NCI-H1930 (cell line): Measurements from ENCODE around the gene PCDHGA9.
"Not testable (repeated sequence)": the region's sequence is repeated elsewhere in the genome, so short reads cannot be mapped to it uniquely, and the experiment has no call there.

Source experiments
- DNase-seq, 2 experiments: peaks; one replicate each; lab custom pipeline; 2025; lab: John Stamatoyannopoulos, UW

The PCDHGA9 gene

DNA sequence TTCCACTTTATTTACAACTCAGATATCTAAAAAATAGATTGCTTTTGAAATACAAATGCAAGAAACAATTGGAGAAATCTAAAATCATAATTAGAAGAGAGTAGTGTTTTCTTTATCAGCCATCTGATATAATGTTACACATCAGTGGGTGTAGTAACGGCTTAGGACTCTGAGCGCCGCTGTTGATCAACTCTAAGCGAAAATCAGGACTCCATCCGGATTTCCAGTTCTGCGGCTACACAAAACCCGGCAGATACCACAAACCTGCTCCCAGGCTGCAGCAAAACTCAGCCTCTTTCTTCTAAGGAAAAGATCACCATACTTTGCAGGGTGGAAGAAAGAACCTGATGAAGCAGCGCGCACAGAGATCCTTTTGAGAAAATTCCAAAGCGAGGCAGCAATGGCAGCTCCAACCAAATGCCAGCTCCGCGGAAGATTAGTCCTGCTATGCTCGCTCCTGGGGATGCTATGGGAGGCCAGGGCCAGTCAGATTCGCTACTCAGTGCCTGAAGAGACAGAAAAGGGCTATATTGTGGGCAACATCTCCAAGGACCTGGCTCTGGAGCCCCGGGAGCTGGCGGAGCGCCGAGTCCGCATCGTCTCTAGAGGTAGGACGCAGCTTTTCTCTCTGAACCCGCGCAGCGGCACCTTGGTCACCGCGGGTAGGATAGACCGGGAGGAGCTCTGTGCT, at the start of gene PCDHGA9:
Gene PCDHGA9 (plus strand): TSS at position 226 of the 691 bp plus-strand sequence. CDS start 175 bp downstream, at position 401.
- no peak for DNase-seq

DNA sequence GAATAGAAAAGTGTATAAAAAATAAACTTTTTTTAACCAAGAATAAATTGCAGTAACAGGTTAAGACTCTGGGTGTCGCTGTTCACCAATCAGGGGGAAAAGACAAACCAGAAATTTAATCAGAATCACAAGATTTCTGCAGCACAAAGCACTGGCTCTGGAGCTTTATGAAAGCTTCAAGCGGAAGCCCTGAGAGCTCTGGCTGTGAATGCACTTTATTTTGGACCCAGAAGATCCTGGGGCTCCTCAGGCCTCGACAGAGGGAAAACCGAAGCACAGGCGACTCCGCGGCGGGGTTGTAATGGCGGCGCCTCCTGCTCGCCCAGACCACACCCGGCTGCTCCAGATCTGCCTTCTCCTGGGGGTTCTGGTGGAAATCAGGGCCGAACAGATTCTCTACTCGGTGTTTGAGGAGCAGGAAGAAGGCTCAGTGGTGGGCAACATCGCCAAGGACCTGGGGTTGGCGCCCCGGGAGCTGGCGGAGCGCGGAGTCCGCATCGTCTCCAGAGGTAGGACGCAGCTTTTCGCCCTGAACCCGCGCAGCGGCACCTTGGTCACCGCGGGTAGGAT, 47.6 kb upstream of the PCDHGA9 start, which contains the start of gene PCDHGA4:
Gene PCDHGA4 (plus strand): TSS at position 122 of the 570 bp plus-strand sequence. CDS start 87 bp downstream, at position 209.
- DNase-seq = no peak

DNA sequence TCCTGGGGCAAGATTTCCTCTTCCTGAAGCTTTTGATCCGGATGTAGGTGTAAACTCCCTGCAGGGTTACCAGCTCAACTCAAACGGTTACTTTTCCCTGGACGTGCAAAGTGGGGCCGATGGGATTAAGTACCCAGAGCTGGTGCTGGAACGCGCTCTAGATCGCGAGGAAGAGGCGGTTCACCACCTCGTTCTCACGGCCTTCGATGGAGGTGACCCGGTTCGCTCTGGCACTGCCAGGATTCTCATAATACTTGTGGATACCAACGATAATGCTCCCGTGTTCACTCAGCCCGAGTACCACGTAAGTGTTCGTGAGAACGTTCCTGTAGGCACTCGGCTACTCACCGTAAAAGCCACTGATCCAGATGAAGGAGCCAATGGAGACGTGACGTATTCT, 46.9 kb upstream of the PCDHGA9 start:
- DNase-seq = no peak

DNA sequence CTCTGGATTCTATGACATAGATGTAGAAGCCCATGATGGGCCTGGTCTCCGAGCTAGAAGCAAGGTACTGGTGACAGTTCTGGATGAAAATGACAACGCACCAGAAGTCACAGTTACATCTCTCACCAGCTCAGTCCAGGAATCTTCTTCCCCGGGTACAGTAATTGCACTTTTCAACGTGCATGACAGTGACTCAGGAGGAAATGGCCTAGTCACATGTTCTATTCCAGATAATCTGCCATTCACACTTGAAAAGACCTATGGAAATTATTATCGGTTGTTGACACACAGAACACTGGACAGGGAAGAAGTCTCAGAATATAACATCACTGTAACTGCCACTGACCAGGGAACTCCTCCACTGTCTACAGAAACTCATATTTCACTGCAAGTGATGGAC, 46.4 kb upstream of the PCDHGA9 start:
- no peak for DNase-seq

DNA sequence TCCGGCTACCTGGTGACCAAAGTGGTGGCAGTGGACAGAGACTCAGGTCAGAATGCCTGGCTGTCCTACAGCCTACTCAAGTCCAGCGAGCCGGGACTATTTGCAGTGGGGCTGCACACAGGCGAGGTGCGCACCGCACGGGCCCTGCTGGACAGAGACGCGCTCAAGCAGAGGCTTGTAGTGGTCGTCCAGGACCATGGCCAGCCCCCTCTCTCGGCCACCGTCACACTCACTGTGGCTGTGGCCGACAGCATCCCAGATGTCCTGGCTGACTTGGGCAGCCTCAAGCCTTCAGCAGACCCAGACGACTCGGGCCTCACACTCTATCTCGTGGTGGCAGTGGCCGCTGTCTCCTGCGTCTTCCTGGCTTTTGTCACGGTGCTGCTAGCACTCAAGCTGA, 45.6 kb upstream of the PCDHGA9 start:
- no peak for DNase-seq

DNA sequence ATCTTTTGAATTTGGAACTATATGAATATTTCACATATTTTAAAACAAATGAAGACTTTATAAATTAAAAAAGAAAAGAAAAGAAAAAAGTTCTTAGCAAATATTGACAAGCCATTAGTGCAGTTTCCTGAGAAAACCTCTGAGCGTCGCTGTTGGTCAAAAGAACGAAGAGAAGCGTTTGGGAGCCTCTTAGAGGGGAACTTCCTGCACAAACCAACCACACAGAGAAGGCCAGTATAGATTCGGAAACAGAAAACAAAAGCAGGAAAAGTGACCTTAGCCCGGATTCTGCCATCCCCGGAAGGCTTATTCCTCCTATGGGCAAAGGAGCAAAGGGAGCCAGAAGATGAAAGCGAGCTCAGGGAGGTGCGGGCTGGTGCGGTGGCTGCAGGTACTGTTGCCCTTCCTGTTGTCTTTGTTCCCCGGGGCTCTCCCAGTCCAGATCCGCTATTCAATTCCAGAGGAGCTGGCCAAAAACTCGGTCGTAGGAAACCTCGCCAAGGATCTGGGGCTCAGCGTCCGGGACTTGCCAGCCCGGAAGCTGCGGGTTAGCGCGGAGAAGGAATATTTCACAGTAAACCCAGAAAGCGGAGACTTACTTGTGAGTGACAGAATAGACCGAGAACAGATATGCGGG, 42.7 kb upstream of the PCDHGA9 start, which contains the start of gene PCDHGB2:
Gene PCDHGB2 (plus strand): TSS at position 205 of the 637 bp plus-strand sequence. CDS start 142 bp downstream, at position 347.
- DNase-seq = no peak

DNA sequence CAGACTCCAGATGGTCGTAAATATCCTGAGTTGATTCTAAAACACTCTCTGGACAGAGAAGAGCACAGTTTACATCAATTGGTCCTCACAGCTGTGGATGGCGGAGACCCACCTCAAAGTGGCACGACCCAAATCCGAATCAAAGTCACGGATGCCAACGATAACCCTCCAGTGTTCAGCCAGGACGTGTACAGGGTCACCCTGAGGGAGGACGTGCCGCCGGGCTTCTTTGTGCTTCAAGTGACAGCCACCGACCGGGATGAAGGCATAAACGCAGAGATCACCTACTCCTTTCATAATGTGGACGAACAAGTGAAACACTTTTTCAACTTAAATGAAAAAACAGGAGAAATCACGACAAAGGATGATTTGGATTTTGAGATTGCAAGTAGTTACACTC, 41.9 kb upstream of the PCDHGA9 start:
- no peak for DNase-seq

DNA sequence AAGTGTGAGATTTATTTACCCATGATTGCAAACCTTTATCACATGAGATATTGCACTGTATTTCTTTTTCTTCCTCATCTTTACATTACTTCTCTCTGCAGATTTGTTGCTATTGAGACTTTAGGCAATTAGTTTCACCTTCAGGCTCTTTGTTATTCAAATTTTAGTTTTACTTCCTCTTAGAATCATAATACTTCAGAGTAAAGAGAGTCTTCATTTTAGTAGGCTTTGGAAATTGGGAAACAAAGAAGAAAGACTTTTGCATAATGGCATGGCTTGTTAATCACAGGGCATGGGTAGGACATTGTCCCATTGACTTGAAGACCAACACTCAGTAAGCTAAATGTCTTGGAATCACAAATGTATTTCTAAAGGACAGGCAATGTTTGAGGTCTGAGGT, 39.9 kb upstream of the PCDHGA9 start:
- no peak for DNase-seq

DNA sequence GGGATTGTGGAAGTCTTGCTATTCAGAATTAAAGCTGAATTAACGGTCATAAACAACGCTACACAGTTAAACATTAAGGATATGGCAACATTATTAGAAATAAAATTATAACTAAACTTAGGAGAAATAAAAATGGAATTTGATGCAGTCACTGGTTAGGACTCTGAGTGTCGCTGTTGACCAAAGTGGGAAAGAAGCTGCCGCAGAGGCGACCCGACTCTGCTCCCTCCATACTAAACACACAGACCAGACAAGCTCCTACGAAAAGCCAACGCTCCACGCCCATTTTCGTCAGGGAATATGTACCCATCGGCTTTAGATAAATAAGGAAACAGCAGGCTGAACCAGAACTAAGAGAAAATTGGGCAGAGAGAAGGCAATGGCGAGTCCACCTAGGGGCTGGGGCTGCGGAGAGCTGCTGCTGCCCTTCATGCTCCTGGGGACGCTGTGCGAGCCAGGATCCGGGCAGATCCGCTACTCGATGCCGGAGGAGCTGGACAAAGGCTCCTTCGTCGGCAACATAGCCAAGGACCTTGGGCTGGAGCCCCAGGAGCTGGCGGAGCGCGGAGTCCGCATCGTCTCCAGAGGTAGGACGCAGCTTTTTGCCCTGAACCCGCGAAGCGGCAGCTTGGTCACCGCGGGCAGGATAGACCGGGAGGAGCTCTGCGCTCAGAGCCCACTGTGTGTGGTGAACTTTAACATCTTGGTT, 38.5 kb upstream of the PCDHGA9 start, which contains the start of gene PCDHGA5:
Gene PCDHGA5 (plus strand): TSS at position 211 of the 709 bp plus-strand sequence. CDS start 169 bp downstream, at position 380.
- no peak for DNase-seq

DNA sequence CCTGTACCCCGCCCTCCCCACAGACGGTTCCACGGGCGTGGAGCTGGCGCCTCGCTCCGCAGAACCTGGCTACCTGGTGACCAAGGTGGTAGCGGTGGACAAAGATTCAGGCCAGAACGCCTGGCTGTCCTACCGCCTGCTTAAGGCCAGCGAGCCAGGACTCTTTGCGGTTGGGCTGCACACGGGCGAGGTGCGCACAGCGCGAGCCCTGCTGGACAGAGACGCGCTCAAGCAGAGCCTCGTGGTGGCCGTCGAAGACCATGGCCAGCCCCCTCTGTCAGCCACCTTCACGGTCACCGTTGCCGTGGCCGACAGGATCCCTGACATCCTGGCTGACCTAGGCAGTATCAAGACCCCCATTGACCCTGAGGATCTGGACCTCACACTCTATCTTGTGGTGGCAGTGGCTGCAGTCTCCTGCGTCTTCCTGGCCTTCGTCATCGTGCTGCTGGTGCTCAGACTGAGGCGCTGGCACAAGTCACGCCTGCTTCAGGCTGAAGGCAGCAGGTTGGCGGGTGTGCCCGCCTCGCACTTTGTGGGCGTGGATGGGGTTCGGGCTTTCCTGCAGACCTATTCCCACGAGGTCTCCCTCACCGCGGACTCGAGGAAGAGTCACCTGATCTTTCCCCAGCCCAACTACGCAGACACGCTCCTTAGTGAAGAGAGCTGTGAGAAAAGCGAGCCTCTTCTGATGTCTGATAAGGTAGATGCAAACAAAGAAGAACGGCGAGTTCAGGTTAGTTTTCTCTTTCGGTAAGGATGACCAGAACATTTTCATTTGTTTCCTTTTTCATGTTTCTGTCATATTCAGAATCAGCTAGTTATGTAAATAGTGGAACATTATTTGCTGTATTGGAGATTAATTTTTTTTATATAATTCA, 36.3 kb upstream of the PCDHGA9 start:
- DNase-seq = no peak

DNA sequence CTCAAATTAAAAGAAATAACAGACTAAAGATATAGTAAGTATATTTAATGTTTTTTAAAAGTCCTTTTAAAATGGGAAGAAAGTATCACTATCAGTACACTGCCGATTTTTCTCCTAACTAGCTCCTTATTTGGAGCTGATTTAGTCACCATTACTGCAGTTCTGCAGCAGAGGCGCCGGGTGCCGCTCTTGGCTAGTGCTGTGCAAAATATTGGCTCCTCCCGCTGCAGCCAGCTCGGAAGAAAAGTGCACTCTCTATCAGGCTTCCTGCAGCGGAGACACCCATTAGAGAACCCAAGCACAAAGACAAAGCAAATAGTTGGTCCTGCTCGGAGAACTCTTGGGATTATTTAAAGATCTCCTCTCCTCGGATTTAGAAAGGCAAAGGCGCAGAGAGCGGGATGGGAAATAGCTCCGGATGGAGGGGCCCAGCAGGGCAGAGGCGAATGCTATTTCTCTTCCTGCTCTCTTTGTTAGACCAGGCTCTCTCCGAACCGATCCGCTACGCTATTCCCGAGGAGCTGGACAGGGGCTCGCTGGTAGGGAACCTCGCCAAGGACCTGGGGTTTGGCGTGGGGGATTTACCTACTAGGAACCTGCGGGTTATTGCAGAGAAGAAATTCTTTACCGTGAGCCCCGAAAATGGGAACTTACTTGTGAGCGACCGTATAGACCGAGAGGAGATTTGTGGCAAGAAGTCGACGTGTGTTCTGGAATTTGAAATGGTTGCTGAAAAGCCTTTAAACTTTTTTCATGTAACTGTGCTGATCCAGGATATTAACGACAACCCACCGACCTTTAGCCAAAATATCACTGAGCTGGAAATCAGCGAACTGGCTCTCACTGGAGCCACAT, 32.4 kb upstream of the PCDHGA9 start, which contains the start of gene PCDHGB3:
Gene PCDHGB3 (plus strand): TSS at position 249 of the 855 bp plus-strand sequence. CDS start 153 bp downstream, at position 402.
- DNase-seq = no peak

DNA sequence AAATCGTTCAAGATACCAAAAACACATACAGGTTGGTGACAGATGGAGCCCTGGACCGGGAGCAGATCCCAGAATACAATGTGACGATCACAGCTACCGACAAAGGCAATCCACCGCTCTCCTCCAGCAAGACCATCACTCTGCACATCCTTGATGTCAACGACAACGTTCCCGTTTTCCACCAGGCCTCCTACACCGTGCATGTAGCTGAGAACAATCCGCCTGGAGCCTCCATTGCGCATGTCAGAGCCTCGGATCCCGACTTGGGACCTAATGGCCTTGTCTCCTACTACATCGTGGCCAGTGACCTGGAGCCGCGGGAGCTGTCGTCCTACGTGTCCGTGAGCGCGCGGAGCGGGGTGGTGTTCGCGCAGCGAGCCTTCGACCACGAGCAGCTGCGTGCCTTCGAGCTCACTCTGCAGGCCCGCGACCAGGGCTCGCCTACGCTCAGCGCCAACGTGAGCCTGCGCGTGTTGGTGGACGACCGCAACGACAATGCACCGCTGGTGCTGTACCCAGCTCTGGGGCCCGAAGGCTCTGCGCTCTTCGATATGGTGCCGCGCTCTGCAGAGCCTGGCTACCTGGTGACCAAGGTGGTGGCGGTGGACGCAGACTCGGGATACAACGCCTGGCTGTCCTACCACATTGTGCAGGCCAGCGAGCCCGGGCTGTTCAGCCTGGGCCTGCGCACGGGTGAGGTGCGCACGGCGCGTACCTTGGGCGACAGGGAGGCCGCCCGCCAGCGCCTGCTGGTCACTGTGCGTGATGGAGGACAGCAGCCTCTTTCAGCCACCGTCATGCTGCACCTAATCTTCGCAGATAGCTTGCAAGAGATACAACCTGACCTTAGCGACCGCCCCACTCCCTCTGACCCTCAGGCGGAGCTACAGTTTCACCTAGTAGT, 30.8 kb upstream of the PCDHGA9 start:
- no peak for DNase-seq

DNA sequence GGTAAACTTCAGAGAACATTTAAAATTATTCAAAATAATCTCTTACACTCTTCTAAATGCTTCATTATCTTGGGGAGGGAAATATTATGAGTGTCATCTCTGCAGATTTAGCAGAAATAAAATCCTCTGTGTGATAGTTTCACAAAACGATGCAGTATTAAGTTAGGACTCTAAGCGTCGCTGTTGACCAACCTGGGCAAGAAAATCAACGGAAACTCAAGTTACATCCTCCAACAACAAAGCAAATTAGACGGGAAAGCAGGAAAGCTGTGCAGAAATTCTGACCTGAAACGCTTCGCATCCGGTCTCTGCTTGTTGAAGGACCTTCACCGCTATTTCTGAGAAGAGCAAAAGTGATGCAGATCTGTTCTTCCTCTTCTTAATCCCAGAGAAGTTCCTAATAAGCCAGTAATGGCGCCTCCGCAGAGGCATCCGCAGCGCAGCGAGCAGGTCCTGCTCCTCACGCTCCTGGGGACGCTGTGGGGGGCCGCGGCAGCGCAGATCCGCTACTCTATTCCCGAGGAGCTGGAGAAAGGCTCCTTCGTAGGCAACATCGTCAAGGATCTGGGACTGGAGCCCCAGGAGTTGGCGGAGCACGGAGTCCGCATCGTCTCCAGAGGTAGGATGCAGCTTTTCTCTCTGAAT, 28.8 kb upstream of the PCDHGA9 start, which contains the start of gene PCDHGA6:
Gene PCDHGA6 (plus strand): TSS at position 219 of the 645 bp plus-strand sequence. CDS start 193 bp downstream, at position 412.
- no peak for DNase-seq

DNA sequence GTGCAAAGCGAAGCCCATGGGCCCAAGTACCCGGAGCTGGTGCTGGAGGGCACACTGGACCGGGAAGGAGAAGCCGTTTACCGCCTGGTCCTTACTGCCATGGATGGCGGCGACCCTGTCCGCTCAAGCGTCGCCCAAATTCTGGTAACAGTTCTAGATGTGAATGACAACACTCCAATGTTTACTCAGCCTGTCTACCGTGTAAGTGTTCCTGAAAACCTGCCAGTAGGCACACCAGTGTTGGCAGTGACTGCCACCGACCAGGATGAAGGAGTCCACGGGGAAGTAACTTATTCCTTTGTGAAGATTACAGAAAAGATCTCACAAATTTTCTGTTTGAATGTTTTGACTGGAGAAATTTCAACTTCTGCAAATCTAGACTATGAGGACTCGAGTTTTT, 28.0 kb upstream of the PCDHGA9 start:
- DNase-seq = no peak

DNA sequence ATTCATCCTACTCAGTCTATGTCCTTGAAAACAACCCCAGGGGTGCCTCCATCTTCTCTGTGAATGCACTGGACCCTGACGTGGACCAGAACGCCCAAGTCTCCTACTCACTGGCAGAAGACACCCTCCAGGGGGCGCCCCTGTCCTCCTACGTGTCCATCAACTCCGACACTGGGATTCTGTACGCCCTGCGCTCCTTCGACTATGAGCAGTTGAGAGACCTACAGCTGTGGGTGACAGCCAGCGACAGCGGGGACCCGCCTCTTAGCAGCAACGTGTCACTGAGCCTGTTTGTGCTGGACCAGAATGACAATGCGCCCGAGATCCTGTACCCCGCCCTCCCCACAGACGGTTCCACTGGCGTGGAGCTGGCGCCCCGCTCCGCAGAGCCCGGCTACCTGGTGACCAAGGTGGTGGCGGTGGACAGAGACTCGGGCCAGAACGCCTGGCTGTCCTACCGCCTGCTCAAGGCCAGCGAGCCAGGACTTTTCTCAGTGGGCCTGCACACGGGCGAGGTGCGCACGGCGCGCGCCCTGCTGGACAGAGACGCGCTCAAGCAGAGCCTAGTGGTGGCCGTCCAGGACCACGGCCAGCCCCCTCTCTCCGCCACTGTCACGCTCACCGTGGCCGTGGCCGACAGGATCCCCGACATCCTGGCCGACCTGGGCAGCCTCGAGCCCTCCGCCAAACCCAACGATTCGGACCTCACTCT, 27.0 kb upstream of the PCDHGA9 start:
- not testable (repeated sequence) for DNase-seq

DNA sequence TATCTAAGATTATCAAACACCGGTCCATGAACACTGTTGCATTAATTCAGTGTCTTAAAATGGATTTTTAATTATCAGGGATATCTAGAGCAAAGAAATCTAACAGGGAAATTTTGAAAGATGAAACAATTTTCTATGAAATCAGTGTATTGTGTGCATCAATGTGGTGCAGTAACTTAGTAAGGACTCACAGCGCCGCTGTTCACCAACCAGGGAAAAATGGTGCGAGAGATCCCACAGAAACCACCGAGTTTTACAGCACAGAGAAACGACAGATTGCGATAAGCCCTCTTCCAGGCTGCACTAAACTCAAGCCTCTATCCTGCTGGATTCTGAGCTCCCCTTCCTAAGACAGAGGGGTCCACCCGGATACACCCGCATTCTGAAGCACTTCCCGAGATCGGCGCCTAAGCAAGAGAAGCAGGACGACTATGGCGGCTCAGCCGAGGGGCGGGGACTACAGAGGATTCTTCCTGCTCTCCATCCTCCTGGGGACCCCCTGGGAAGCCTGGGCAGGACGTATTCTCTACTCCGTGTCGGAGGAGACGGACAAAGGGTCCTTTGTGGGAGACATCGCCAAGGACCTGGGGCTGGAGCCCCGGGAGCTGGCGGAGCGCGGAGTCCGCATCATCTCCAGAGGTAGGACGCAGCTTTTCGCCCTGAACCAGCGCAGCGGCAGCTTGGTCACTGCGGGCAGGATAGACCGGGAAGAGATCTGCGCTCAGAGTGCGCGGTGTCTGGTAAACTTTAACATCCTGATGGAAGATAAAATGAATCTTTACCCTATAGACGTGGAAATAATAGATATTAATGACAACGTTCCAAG, 19.9 kb upstream of the PCDHGA9 start, which contains the start of gene PCDHGA7:
Gene PCDHGA7 (plus strand): TSS at position 274 of the 826 bp plus-strand sequence. CDS start 158 bp downstream, at position 432.
- DNase-seq = no peak

DNA sequence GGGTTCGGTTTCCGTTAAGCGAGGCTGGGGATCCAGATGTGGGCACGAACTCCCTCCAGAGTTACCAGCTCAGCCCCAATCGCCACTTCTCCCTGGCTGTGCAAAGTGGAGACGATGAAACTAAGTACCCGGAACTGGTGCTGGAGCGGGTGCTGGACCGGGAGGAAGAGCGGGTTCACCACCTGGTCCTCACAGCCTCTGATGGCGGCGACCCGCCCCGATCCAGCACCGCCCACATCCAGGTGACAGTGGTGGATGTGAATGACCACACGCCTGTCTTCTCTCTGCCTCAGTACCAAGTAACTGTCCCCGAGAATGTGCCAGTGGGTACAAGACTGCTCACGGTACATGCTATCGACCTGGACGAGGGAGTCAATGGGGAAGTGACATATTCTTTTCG, 19.2 kb upstream of the PCDHGA9 start:
- no peak for DNase-seq
